Measurements from ENCODE around the gene CAP1. TPM values are rescaled to one million over a fixed set of nuclear protein-coding genes. Genes with fewer than 3 reads are reported as not detected.

CAP1 gene
- total and polyA plus RNA-seq, 10 of the 15 experiments (the other 5 are each of a cell fraction or from before 2014, with no cell fraction given) = 360 to 500 (median 431) TPM

- no peaks in the 10 kb centered on the region; the same call in 1 of the 2 replicates for H3K79me2 ChIP-seq (ENCODE audit: control insufficient read depth, insufficient read depth, low read length)
- H3K27ac ChIP-seq (ENCODE audit: control insufficient read depth, insufficient read depth) = no peak overlapping the region
- H3K4me2 ChIP-seq (ENCODE audit: control insufficient read depth, insufficient read depth) = no peak overlapping the region
- no peaks in the 10 kb centered on the region for H3K9me3 ChIP-seq (replicated peaks; ENCODE audit: control insufficient read depth, insufficient read depth, low read length)
- H3K36me3 ChIP-seq (ENCODE audit: control insufficient read depth in 2 of 2, insufficient read depth in 2 of 2, low read length in 1 of 2) = peaks cover 1 to 10% of the 10 kb centered on the region in 2 experiments
- H3K4me1 ChIP-seq (ENCODE audit: control insufficient read depth, insufficient read depth, low read length) = no peaks in the 10 kb centered on the region
- H2AFZ ChIP-seq (ENCODE audit: control insufficient read depth, low read depth, low read length) = no peak overlapping the region
- no peak overlapping the region for H3K4me3 ChIP-seq
- CTCF ChIA-PET = interaction anchor here (0.6 to 20.0 kb wide), 6 partner anchors 8 to 249 kb away, joined by 3 to 271 read pairs (median 5); no protein-coding TSS in a partner anchor
- H3K27me3 ChIP-seq (replicated peaks in 1 of 2; ENCODE audit: control insufficient read depth in 2 of 2, insufficient read depth in 2 of 2, low read length in 1 of 2) = no peaks in the 10 kb centered on the region
- ATAC-seq (no peak), DNase-seq (ENCODE audit: low read depth, low spot score) (no peak), FAIRE-seq (no peak)
- RAD21 ChIA-PET (ENCODE audit: unreplicated experiment) = no interaction called here
- BruUV-seq (replicated peaks) = no TSS peak
- H4K20me1 ChIP-seq (ENCODE audit: control insufficient read depth, insufficient read depth) = no peaks in the 10 kb centered on the region
- intact Hi-C loops (cut with micrococcal nuclease; ENCODE audit: unreplicated experiment) = loop anchor here (10.0 kb wide), 1 partner anchor 314 kb away; no protein-coding TSS in a partner anchor
- POLR2A ChIA-PET = interaction anchor here (0.7 kb wide), 2 partner anchors 14 to 252 kb away, joined by 3 to 5 read pairs; no protein-coding TSS in a partner anchor
- SMC1A ChIA-PET (ENCODE audit: uncharacterized antibody, unreplicated experiment) = interaction anchor here (0.9 to 2.3 kb wide), 4 partner anchors 53 to 248 kb away, joined by 3 to 10 read pairs (median 6); no protein-coding TSS in a partner anchor
- no peak for TF ChIP-seq ASH2L (IDR thresholded peaks at IDR 0.05; ENCODE audit: borderline replicate concordance, low read depth)
- no peak for TF ChIP-seq SMAD5 (IDR thresholded peaks at IDR 0.05; ENCODE audit: low read depth)
- no peak for TF ChIP-seq BACH1 (IDR thresholded peaks at IDR 0.05; ENCODE audit: borderline replicate concordance)
- TF ChIP-seq SREBF1 (IDR thresholded peaks at IDR 0.05; ENCODE audit: low read length) = no peak
- TF ChIP-seq NFIC (IDR thresholded peaks at IDR 0.05; ENCODE audit: low read depth, low read length) = no peak
- TF ChIP-seq CTCF (IDR thresholded peaks at IDR 0.05 in 2 of 3, conservative IDR thresholded peaks at IDR 0.05 in 1 of 3; ENCODE audit: control insufficient read depth in 2 of 3, extremely low read depth in 1 of 3, insufficient read depth in 1 of 3, low read depth in 3 of 3, low read length in 3 of 3) = no peak
- TF ChIP-seq MEF2A (IDR thresholded peaks at IDR 0.05; ENCODE audit: insufficient read depth, low read depth, low read length) = no peak
- no peak for TF ChIP-seq KLF5 (IDR thresholded peaks at IDR 0.05; ENCODE audit: partially characterized antibody)
- no peak for TF ChIP-seq RB1 (IDR thresholded peaks at IDR 0.05; ENCODE audit: borderline replicate concordance)
- TF ChIP-seq IKZF1 (conservative IDR thresholded peaks at IDR 0.05) = no peak
- TF ChIP-seq REST (IDR thresholded peaks at IDR 0.05; ENCODE audit: low read depth, low read length) = no peak
- no peak for TF ChIP-seq BRCA1 (IDR thresholded peaks at IDR 0.05; ENCODE audit: low read depth, low read length)
- no peak for TF ChIP-seq CREB1 (IDR thresholded peaks at IDR 0.05; ENCODE audit: low read depth)
- no peak for TF ChIP-seq RAD21 (IDR thresholded peaks at IDR 0.05; ENCODE audit: insufficient read depth, low read depth, low read length)
- no peak for TF ChIP-seq ZNF217 (IDR thresholded peaks at IDR 0.05)
- TF ChIP-seq MYC (IDR thresholded peaks at IDR 0.05; ENCODE audit: insufficient read depth, insufficient read length, insufficient replicate concordance, low read length, severe bottlenecking) = no peak
- no peak for TF ChIP-seq ATF7 (IDR thresholded peaks at IDR 0.05; ENCODE audit: low read depth)
- TF ChIP-seq STAT1 (conservative IDR thresholded peaks at IDR 0.05) = no peak
- WGBS (ENCODE audit: insufficient coverage, insufficient replicate concordance, low lambda C conversion rate, missing lambda C conversion rate) = 87% methylated on average over 5 of the region's 5 CpGs
- in situ Hi-C loops (cut with MboI) = no loop called here
- no peak overlapping the region for H3K9ac ChIP-seq (ENCODE audit: control insufficient read depth, insufficient read depth, low read length)
These were observed 50.3 kb downstream of the CAP1 start for GRCh38 chr1:40090652-40091355.
